A673 (cell line): ENCODE results near the gene GRIN2D. TPM values are rescaled to one million over a fixed set of nuclear protein-coding genes. Genes with fewer than 3 reads are reported as not detected.

Experiments used
- BruUV-seq: library from RNA; stranded (reverse); fragments of 400-500 nt; replicated peaks from 2 replicates; lab custom pipeline; 2021; lab: Mats Ljungman, UMichigan
- CTCF ChIA-PET: fragments of 300-600 bp; sonication (Branson Sonifier 250); formaldehyde crosslinking; loops from one replicate; lab custom pipeline; 2022; ENCODE audit warnings: antibody characterized with exemption; lab: Charles Lee
- POLR2A ChIA-PET: fragments of 300-600 bp; sonication (Branson Sonifier 250); formaldehyde crosslinking; loops from one replicate; lab custom pipeline; 2022; ENCODE audit warnings: antibody characterized with exemption; ENCODE audit not compliant: low non-redundant PET; lab: Charles Lee
- DNase-seq: peaks from one replicate; pipeline ENCODE4 v3.0.0-alpha.2; 2015; ENCODE audit warnings: low spot score
- H3K27ac ChIP-seq: fragments of 200-600 bp; sonication (generic); 2 replicates; pipeline ENCODE4 v1.5.1; 2016; ENCODE audit warnings: mixed run types, low read depth, mild to moderate bottlenecking, mixed read lengths, antibody characterized with exemption, low read length; ENCODE audit not compliant: poor library complexity, severe bottlenecking
- H3K27me3 ChIP-seq: fragments of 200-600 bp; sonication (generic); replicated peaks from 2 replicates; pipeline ENCODE4 v1.6.1; 2017; ENCODE audit warnings: mixed run types, low read depth, mild to moderate bottlenecking, mixed read lengths, antibody characterized with exemption, low read length; ENCODE audit not compliant: insufficient read depth, poor library complexity
- H3K36me3 ChIP-seq: fragments of 200-600 bp; sonication (generic); 2 replicates; pipeline ENCODE4 v1.6.1; 2016; ENCODE audit warnings: mixed run types, mild to moderate bottlenecking, mixed read lengths, antibody characterized with exemption, low read length; ENCODE audit not compliant: insufficient read depth, poor library complexity, severe bottlenecking
- H3K4me1 ChIP-seq: fragments of 200-600 bp; sonication (generic); 2 replicates; pipeline ENCODE4 v1.6.1; 2017; ENCODE audit warnings: mixed run types, mild to moderate bottlenecking, mixed read lengths, antibody characterized with exemption, low read length; ENCODE audit not compliant: insufficient read depth, poor library complexity, severe bottlenecking
- H3K4me3 ChIP-seq: fragments of 200-600 bp; sonication (generic); 2 replicates; pipeline ENCODE4 v1.5.1; 2016; ENCODE audit warnings: low read depth, mixed run types, mild to moderate bottlenecking, mixed read lengths, low read length; ENCODE audit not compliant: poor library complexity, severe bottlenecking
- H3K9me3 ChIP-seq: fragments of 200-600 bp; sonication (generic); 2 replicates; pipeline ENCODE4 v1.6.1; 2016; ENCODE audit warnings: mixed run types, low read depth, mild to moderate bottlenecking, mixed read lengths, antibody characterized with exemption, low read length; ENCODE audit not compliant: poor library complexity, severe bottlenecking
- EZH2 ChIP-seq: fragments of 200-600 bp; sonication (generic); IDR thresholded peaks from 2 replicates; pipeline ENCODE4 v1.6.1; 2017; ENCODE audit warnings: borderline replicate concordance, low read depth, mild to moderate bottlenecking, mixed read lengths, antibody characterized with exemption, low read length; ENCODE audit not compliant: poor library complexity, severe bottlenecking
- intact Hi-C: fragments of 100-400 bp; cut with micrococcal nuclease; formaldehyde crosslinking; loops from one replicate; pipeline ENCODE4 v1.10.0; 2022; ENCODE audit not compliant: unreplicated experiment
- total RNA-seq: library from RNA; stranded (reverse); gene quantifications from 2 replicates; pipeline ENCODE4 v1.2.3, GENCODE V29; 2021
- TF ChIP-seq, protein P1 (sequence below): fragments of 300-800, 200-600 bp; sonication (generic); conservative IDR thresholded peaks from 2 replicates; pipeline ENCODE4 v1.5.1; 2017; ENCODE audit warnings: low read depth, mild to moderate bottlenecking, antibody characterized with exemption, low read length, moderate library complexity, mixed read lengths

The GRIN2D gene
- total RNA-seq, 1 experiment from 2014 or later, result 10.4 TPM

DNA sequence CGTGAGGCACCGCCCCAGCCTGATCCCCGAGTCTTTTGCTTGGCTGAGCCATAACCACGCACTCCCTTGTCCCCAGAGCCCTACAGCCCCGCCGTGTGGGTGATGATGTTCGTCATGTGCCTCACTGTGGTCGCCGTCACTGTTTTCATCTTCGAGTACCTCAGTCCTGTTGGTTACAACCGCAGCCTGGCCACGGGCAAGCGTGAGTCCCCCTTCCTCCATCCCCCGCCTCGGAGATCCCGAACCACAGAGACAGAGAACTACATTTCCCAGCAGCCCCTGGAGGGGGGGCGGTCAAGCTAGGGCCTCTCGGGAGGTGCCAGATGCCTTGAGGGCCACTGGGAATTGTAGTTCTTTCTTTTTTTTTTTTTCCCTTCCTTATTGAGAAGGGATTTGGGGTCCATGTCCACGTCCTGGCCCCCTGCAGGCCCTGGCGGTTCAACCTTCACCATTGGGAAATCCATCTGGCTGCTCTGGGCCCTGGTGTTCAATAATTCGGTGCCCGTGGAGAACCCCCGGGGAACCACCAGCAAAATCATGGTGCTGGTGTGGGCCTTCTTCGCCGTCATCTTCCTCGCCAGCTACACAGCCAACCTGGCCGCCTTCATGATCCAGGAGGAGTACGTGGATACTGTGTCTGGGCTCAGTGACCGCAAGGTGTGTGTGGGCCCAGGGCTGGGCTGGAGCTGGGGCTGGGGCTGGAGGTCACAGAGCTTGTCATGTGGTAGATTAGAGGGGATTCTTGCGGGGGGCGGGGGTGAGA lies 25.9 kb downstream of the GRIN2D start:
- TF ChIP-seq, protein P1, sequence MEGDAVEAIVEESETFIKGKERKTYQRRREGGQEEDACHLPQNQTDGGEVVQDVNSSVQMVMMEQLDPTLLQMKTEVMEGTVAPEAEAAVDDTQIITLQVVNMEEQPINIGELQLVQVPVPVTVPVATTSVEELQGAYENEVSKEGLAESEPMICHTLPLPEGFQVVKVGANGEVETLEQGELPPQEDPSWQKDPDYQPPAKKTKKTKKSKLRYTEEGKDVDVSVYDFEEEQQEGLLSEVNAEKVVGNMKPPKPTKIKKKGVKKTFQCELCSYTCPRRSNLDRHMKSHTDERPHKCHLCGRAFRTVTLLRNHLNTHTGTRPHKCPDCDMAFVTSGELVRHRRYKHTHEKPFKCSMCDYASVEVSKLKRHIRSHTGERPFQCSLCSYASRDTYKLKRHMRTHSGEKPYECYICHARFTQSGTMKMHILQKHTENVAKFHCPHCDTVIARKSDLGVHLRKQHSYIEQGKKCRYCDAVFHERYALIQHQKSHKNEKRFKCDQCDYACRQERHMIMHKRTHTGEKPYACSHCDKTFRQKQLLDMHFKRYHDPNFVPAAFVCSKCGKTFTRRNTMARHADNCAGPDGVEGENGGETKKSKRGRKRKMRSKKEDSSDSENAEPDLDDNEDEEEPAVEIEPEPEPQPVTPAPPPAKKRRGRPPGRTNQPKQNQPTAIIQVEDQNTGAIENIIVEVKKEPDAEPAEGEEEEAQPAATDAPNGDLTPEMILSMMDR, result no peak
- TF ChIP-seq EZH2, result no peak
- Histone ChIP-seq H3K4me1 (peaks cover 10% of the 10 kb centered on the region), H3K36me3 (no peaks in the 10 kb centered on the region), H3K9me3 (no peaks in the 10 kb centered on the region), H3K4me3 (no peak overlapping the region), H3K27ac (no peak overlapping the region), H3K27me3 (no peaks in the 10 kb centered on the region)
- CTCF ChIA-PET, result interaction anchor here (0.6 to 1.0 kb wide), 2 partner anchors 28 to 32 kb away, joined by 3 read pairs; partner anchors contain the start of gene KDELR1
- DNase-seq, result peak; percentile 71
- POLR2A ChIA-PET, result no interaction called here
- no TSS peak for BruUV-seq
- intact Hi-C loops, result no loop called here

DNA sequence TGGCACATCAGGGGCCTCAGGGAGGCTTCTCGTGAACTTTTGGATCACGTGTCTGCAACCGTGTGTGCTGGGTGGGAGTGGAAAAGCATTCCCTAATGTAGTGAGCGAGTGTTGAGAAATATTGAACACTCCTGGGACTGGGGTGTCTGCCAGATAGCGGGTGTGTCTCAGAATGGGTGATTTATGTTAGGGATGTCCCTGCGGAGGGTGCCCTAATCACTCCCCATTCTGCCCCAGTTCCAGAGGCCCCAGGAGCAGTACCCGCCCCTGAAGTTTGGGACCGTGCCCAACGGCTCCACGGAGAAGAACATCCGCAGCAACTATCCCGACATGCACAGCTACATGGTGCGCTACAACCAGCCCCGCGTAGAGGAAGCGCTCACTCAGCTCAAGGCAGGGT lies 28.1 kb downstream of the GRIN2D start:
- no peaks in the 10 kb centered on the region for H3K27me3 ChIP-seq
- ChIA-PET POLR2A (no interaction called here), CTCF (no interaction called here)
- TF ChIP-seq EZH2, result no peak
- TF ChIP-seq, protein P1, result no peak
- no peak for DNase-seq
- H3K9me3 ChIP-seq, result no peaks in the 10 kb centered on the region
- no peak overlapping the region for H3K27ac ChIP-seq
- peaks cover 16% of the 10 kb centered on the region for H3K4me1 ChIP-seq
- intact Hi-C loops, result no loop called here
- no TSS peak for BruUV-seq
- H3K4me3 ChIP-seq, result no peak overlapping the region
- H3K36me3 ChIP-seq, result no peaks in the 10 kb centered on the region

DNA sequence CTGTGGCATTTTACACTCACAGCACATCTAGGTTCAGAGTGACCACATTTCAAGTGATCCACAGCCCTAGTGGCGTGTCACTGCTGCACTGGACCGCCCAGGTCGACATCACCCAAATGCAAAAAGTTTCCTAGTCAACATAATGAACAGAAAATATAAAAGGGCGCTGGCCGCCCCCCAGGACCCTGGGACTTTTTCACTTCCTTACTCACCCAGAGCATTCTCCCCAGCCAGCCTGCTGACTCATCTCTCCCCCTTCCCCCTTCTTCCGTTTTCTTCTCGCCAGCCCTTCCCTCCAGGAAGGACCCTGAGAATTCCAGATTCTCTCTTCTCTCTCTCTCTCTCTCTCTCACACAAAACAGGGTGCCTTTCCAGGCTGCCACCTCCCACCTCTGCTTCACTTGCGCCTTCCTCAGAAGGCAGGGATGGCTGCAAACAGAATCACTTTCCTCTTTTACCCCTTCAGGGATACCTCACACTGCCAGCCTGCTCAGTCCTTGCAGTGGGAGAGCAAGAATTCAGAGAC lies 31.3 kb downstream of the GRIN2D start:
- peaks cover 16% of the 10 kb centered on the region for H3K4me1 ChIP-seq
- H3K36me3 ChIP-seq, result no peaks in the 10 kb centered on the region
- BruUV-seq, result no TSS peak
- peak; percentile 75 for DNase-seq
- H3K27ac ChIP-seq, result peak overlapping the region; percentile 92
- H3K9me3 ChIP-seq, result no peaks in the 10 kb centered on the region
- no peak overlapping the region for H3K4me3 ChIP-seq
- ChIA-PET POLR2A (no interaction called here), CTCF (interaction anchor here (0.7 kb wide), 1 partner anchor 418 kb away, joined by 8 read pairs; no protein-coding TSS in a partner anchor)
- intact Hi-C loops, result no loop called here
- H3K27me3 ChIP-seq, result no peaks in the 10 kb centered on the region
- TF ChIP-seq, protein P1, result no peak
- TF ChIP-seq EZH2, result no peak
